GM11168 (cell line): ENCODE measurements around the gene CCDC57.

Experiments used
- in situ Hi-C: fragments of 300-500 bp; cut with MboI; formaldehyde crosslinking; loops from one replicate; pipeline ENCODE4 v1.12.0; 2022; ENCODE audit warnings: low sequenced_read_pairs; ENCODE audit not compliant: unreplicated experiment

CCDC57 gene

GRCh38 chr17:82077617-82078358, 134.9 kb downstream of the CCDC57 start:
- in situ Hi-C loops = no loop called here

- in situ Hi-C loops = no loop called here
Measured at GRCh38 chr17:82076785-82077591, 135.7 kb downstream of the CCDC57 start.

GRCh38 chr17:82076018-82076784, 136.4 kb downstream of the CCDC57 start:
- in situ Hi-C loops = no loop called here

- in situ Hi-C loops = no loop called here
Measured at GRCh38 chr17:82073446-82073845, 139.2 kb downstream of the CCDC57 start.

GRCh38 chr17:82072827-82073226, 139.8 kb downstream of the CCDC57 start:
- in situ Hi-C loops = no loop called here

GRCh38 chr17:82070611-82071010, 142.0 kb downstream of the CCDC57 start:
- in situ Hi-C loops = no loop called here

- in situ Hi-C loops = no loop called here
Measured at GRCh38 chr17:82065638-82066303, 146.9 kb downstream of the CCDC57 start, which contains the start of gene DUS1L. Gene DUS1L (minus strand): TSS chr17:82065804. CDS start chr17:82065059, 745 bp downstream.

- in situ Hi-C loops = no loop called here
Measured at GRCh38 chr17:82065193-82065637, 147.4 kb downstream of the CCDC57 start.

- in situ Hi-C loops = no loop called here
Measured at GRCh38 chr17:82064433-82065192, 148.0 kb downstream of the CCDC57 start.

- in situ Hi-C loops = no loop called here
Measured at GRCh38 chr17:82063424-82064415, 148.9 kb downstream of the CCDC57 start.

- in situ Hi-C loops = no loop called here
Measured at GRCh38 chr17:82062984-82063368, 149.7 kb downstream of the CCDC57 start.

- in situ Hi-C loops = no loop called here
Measured at GRCh38 chr17:82062076-82062983, 150.3 kb downstream of the CCDC57 start.

- in situ Hi-C loops = no loop called here
Measured at GRCh38 chr17:82061047-82061925, 151.4 kb downstream of the CCDC57 start.

- in situ Hi-C loops = no loop called here
Measured at GRCh38 chr17:82060614-82061013, 152.0 kb downstream of the CCDC57 start.

GRCh38 chr17:82060001-82060380, 152.7 kb downstream of the CCDC57 start:
- in situ Hi-C loops = no loop called here

GRCh38 chr17:82059272-82060000, 153.2 kb downstream of the CCDC57 start:
- in situ Hi-C loops = no loop called here
